HCT116 (cell line): ENCODE measurements around the gene GPRC5C. TPM values are rescaled to one million over a fixed set of nuclear protein-coding genes. Genes with fewer than 3 reads are reported as not detected.

Source experiments
- ATAC-seq: fragments of 200-7000 bp; cut with Tn5 transposase; 2 replicates; pipeline ENCODE4 v1.9.1; 2020; ENCODE audit warnings: mild to moderate bottlenecking, moderate library complexity
- BruUV-seq: library from RNA; stranded (reverse); fragments of 400-500 nt; replicated peaks from 2 replicates; lab custom pipeline; 2021; lab: Mats Ljungman, UMichigan
- CTCF ChIA-PET: fragments of 300-600 bp; sonication (Branson Sonifier 250); formaldehyde crosslinking; loops from one replicate; lab custom pipeline; 2021; ENCODE audit warnings: antibody characterized with exemption; lab: Charles Lee
- POLR2A ChIA-PET: fragments of 300-600, 350-600 bp; sonication (Branson Sonifier 250); formaldehyde crosslinking; loops from one replicate; lab custom pipeline; 2021; ENCODE audit warnings: antibody characterized with exemption; lab: Charles Lee
- RAD21 ChIA-PET, 2 experiments: fragments of 300-600 bp; sonication (Branson Sonifier 250); formaldehyde crosslinking; loops; one replicate each; lab custom pipeline; 2023; ENCODE audit warnings: low total read pairs in 2 of 2; ENCODE audit not compliant: uncharacterized antibody in 2 of 2, unreplicated experiment in 2 of 2, low non-redundant PET in 1 of 2; lab: Charles Lee
- DNase-seq: peaks from one replicate; pipeline ENCODE4 v3.0.0-alpha.2; 2010; ENCODE audit warnings: low read depth, low spot score
- H2AFZ ChIP-seq: fragments of 200-600 bp; shearing (Covaris generic), sonication (generic); 2 replicates; pipeline ENCODE4 v1.6.1; 2017; ENCODE audit warnings: low read depth, mixed run types, mixed read lengths, antibody characterized with exemption, low read length; ENCODE audit not compliant: poor library complexity, severe bottlenecking
- H3K27ac ChIP-seq: 2 replicates; pipeline ENCODE4 v1.5.1; 2012; ENCODE audit warnings: low read depth, low read length
- H3K27me3 ChIP-seq: fragments of 200-600 bp; sonication (generic); 2 replicates; pipeline ENCODE4 v1.6.1; 2016; ENCODE audit warnings: mixed run types, low read length, mixed read lengths; ENCODE audit not compliant: insufficient read depth
- H3K36me3 ChIP-seq, 2 experiments: fragments of 200-500 bp in 1 of 2; fragments of 200-600 bp in 1 of 2; sonication (Bioruptor generic) in 1 of 2; sonication (generic) in 1 of 2; 2 replicates each; pipeline versions ENCODE4 v1.5.1 to v1.6.1; 2014 to 2016; ENCODE audit warnings: low read length in 2 of 2, inconsistent platforms in 1 of 2, mixed read lengths in 1 of 2, mixed run types in 1 of 2; ENCODE audit not compliant: insufficient read depth in 2 of 2, control insufficient read depth in 1 of 2
- H3K4me1 ChIP-seq, 2 experiments: fragments of 200-600 bp in 1 of 2; sonication (generic) in 1 of 2; 2 replicates each; pipeline versions ENCODE4 v1.5.1 to v1.6.1; 2012 to 2017; ENCODE audit warnings: low read length in 2 of 2, inconsistent platforms in 1 of 2, mild to moderate bottlenecking in 1 of 2, mixed read lengths in 1 of 2, mixed run types in 1 of 2, moderate library complexity in 1 of 2; ENCODE audit not compliant: insufficient read depth in 2 of 2, control insufficient read depth in 1 of 2
- H3K4me2 ChIP-seq: fragments of 200-600 bp; sonication (generic); 2 replicates; pipeline ENCODE4 v1.6.1; 2017; ENCODE audit warnings: mixed run types, low read length, mixed read lengths
- H3K4me3 ChIP-seq, 2 experiments: fragments of 200-600 bp in 1 of 2; sonication (generic) in 1 of 2; replicated peaks in 1 of 2; 2 replicates each; pipeline ENCODE4 v1.5.1; 2011 to 2016; ENCODE audit warnings: low read length in 2 of 2, control low read depth in 1 of 2, low read depth in 1 of 2, mild to moderate bottlenecking in 1 of 2, mixed read lengths in 1 of 2, mixed run types in 1 of 2
- H3K79me2 ChIP-seq: fragments of 200-600 bp; sonication (generic); 2 replicates; pipeline ENCODE4 v1.6.1; 2017; ENCODE audit warnings: mild to moderate bottlenecking, mixed run types, low read length, moderate library complexity, mixed read lengths; ENCODE audit not compliant: insufficient read depth
- H3K9ac ChIP-seq: fragments of 200-600 bp; sonication (generic); 2 replicates; pipeline ENCODE4 v1.6.1; 2016; ENCODE audit warnings: low read length, mixed read lengths
- H3K9me2 ChIP-seq: fragments of 200-600 bp; sonication (generic), shearing (Covaris generic); 2 replicates; pipeline ENCODE4 v1.6.1; 2017; ENCODE audit warnings: mixed run types, mild to moderate bottlenecking, moderate library complexity; ENCODE audit not compliant: insufficient read depth
- H3K9me3 ChIP-seq, 2 experiments: fragments of 200-500 bp in 1 of 2; fragments of 200-600 bp in 1 of 2; sonication (Bioruptor generic) in 1 of 2; sonication (generic) in 1 of 2; 2 replicates each; pipeline ENCODE4 v1.6.1; 2014 to 2017; ENCODE audit warnings: low read length in 2 of 2, mixed read lengths in 2 of 2, inconsistent platforms in 1 of 2, low read depth in 1 of 2, mild to moderate bottlenecking in 1 of 2, mixed run types in 1 of 2, moderate library complexity in 1 of 2; ENCODE audit not compliant: control insufficient read depth in 1 of 2, insufficient read depth in 1 of 2
- H4K20me1 ChIP-seq: fragments of 200-600 bp; sonication (generic), shearing (Covaris generic); 2 replicates; pipeline ENCODE4 v1.6.1; 2017; ENCODE audit warnings: mixed run types, mild to moderate bottlenecking, moderate library complexity; ENCODE audit not compliant: insufficient read depth
- CBX3 ChIP-seq: IDR thresholded peaks from 2 replicates; pipeline ENCODE4 v1.6.1; 2012; ENCODE audit warnings: low read depth
- EGR1 ChIP-seq: IDR thresholded peaks from 2 replicates; pipeline ENCODE4 v1.6.1; 2012; ENCODE audit warnings: low read depth
- EZH2 ChIP-seq: fragments of 200-600 bp; sonication (generic); IDR thresholded peaks from 2 replicates; pipeline ENCODE4 v1.6.1; 2017; ENCODE audit warnings: antibody characterized with exemption, mixed run types
- FOSL1 ChIP-seq: IDR thresholded peaks from 2 replicates; pipeline ENCODE4 v1.6.1; 2012; ENCODE audit warnings: low read depth
- JUND ChIP-seq: IDR thresholded peaks from 2 replicates; pipeline ENCODE4 v1.6.1; 2012
- SP1 ChIP-seq: IDR thresholded peaks from 2 replicates; pipeline ENCODE4 v1.6.1; 2012; ENCODE audit warnings: low read depth
- ZFX ChIP-seq: fragments of 450-650 bp; IDR thresholded peaks from 2 replicates; pipeline ENCODE4 v1.6.1; 2017
- intact Hi-C: fragments of 100-400 bp; cut with micrococcal nuclease; formaldehyde crosslinking; loops from 2 replicates; pipeline ENCODE4 v1.10.0; 2022
- total RNA-seq: library from RNA; stranded (reverse); gene quantifications from one replicate; pipeline ENCODE4 v1.2.1, GENCODE V29; 2021; ENCODE audit not compliant: unreplicated experiment
- TF ChIP-seq, protein P1 (sequence below): IDR thresholded peaks from 2 replicates; pipeline ENCODE4 v1.6.1; 2012
- TF ChIP-seq, protein P2 (sequence below): IDR thresholded peaks from 2 replicates; pipeline ENCODE4 v1.6.1; 2012; ENCODE audit warnings: low read depth
- TF ChIP-seq, protein P3 (sequence below): IDR thresholded peaks from 2 replicates; pipeline ENCODE4 v1.6.1; 2012

Gene GPRC5C
- total RNA-seq, 1 experiment from 2014 or later: 54.4 TPM

DNA sequence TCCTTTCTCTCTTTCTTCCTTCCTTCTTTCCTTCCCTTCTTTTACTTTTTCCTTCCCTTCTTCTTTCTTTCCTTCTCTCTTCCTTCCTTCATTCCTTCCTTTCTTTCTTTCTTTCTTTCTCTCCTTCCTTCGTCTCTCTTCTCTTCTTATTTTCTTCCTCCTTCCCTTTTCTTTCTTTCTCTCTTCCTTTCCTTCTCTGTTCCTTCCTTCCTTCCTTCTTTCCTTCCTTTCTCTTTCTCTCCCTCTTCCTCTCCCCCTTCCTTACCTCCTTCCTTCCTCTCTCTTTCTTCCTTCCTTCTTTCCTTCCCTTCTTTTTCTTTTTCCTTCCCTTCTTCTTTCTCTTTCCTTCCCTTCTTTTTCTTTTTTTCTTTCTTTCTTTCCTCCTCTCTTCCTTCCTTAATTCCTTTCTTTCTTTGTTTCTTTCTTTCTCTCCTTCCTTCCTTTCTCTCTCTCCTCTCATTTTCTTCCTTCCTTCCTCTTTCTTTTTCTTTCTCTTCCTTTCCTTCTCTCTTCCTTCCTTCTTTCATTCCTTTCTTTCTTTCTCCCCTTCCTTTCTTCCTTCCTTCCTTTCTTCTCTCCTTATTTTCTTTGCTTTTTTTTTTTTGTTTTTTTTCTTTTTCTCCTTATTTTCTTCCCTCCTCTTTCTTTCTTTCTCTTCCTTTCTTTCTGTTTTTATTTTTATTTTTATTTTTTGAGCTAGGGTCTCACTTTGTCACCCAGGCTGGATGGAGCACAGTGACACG, 41.8 kb upstream of the GPRC5C start:
- H3K4me2 ChIP-seq: no peak overlapping the region
- H4K20me1 ChIP-seq: no peaks in the 10 kb centered on the region
- ATAC-seq: no peak
- no peak overlapping the region for H3K4me3 ChIP-seq
- H3K9me2 ChIP-seq: no peaks in the 10 kb centered on the region
- H3K9me3 ChIP-seq: no peaks in the 10 kb centered on the region
- CTCF ChIA-PET: interaction anchor here (0.5 to 1.6 kb wide), 3 partner anchors 18 to 47 kb away, joined by 3 to 4 read pairs (median 3); no protein-coding TSS in a partner anchor
- no peaks in the 10 kb centered on the region for H3K27me3 ChIP-seq
- intact Hi-C loops: no loop called here
- H3K79me2 ChIP-seq: no peaks in the 10 kb centered on the region
- H2AFZ ChIP-seq: no peak overlapping the region
- POLR2A ChIA-PET: no interaction called here
- no peak overlapping the region for H3K9ac ChIP-seq
- BruUV-seq: no TSS peak
- H3K36me3 ChIP-seq: no peaks in the 10 kb centered on the region
- TF ChIP-seq FOSL1 (no peak), EZH2 (no peak), EGR1 (no peak), SP1 (no peak), JUND (no peak), CBX3 (no peak), ZFX (no peak)
- TF ChIP-seq, protein P1, sequence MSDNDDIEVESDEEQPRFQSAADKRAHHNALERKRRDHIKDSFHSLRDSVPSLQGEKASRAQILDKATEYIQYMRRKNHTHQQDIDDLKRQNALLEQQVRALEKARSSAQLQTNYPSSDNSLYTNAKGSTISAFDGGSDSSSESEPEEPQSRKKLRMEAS: no peak
- TF ChIP-seq, protein P2, sequence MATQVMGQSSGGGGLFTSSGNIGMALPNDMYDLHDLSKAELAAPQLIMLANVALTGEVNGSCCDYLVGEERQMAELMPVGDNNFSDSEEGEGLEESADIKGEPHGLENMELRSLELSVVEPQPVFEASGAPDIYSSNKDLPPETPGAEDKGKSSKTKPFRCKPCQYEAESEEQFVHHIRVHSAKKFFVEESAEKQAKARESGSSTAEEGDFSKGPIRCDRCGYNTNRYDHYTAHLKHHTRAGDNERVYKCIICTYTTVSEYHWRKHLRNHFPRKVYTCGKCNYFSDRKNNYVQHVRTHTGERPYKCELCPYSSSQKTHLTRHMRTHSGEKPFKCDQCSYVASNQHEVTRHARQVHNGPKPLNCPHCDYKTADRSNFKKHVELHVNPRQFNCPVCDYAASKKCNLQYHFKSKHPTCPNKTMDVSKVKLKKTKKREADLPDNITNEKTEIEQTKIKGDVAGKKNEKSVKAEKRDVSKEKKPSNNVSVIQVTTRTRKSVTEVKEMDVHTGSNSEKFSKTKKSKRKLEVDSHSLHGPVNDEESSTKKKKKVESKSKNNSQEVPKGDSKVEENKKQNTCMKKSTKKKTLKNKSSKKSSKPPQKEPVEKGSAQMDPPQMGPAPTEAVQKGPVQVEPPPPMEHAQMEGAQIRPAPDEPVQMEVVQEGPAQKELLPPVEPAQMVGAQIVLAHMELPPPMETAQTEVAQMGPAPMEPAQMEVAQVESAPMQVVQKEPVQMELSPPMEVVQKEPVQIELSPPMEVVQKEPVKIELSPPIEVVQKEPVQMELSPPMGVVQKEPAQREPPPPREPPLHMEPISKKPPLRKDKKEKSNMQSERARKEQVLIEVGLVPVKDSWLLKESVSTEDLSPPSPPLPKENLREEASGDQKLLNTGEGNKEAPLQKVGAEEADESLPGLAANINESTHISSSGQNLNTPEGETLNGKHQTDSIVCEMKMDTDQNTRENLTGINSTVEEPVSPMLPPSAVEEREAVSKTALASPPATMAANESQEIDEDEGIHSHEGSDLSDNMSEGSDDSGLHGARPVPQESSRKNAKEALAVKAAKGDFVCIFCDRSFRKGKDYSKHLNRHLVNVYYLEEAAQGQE: no peak
- TF ChIP-seq, protein P3, sequence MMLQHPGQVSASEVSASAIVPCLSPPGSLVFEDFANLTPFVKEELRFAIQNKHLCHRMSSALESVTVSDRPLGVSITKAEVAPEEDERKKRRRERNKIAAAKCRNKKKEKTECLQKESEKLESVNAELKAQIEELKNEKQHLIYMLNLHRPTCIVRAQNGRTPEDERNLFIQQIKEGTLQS: no peak
- RAD21 ChIA-PET: no interaction called here
- no peak overlapping the region for H3K27ac ChIP-seq
- peaks cover 0 to 9% of the 10 kb centered on the region in 2 experiments; a peak in 2 of 4 replicates for H3K4me1 ChIP-seq
- no peak for DNase-seq
